OCI-LY1 (cell line): ENCODE results near the gene C1QB.
"Not testable (repeated sequence)": the region's sequence is repeated elsewhere in the genome, so short reads cannot be mapped to it uniquely, and the experiment has no call there.

Experiments
- H2AFZ ChIP-seq: fragments of 200-600 bp; sonication (generic), shearing (Covaris generic); 2 replicates; pipeline ENCODE4 v1.6.0; 2014; ENCODE audit warnings: antibody characterized with exemption, mild to moderate bottlenecking, low read length
- H3F3A ChIP-seq: fragments of 200-600 bp; sonication (generic), shearing (Covaris generic); 2 replicates; pipeline ENCODE4 v1.6.0; 2014; ENCODE audit warnings: mild to moderate bottlenecking, antibody characterized with exemption, low read length, moderate library complexity; ENCODE audit not compliant: insufficient read depth
- H3K27ac ChIP-seq: fragments of 200-600 bp; sonication (generic); 2 replicates; pipeline ENCODE4 v1.5.1; 2014; ENCODE audit warnings: low read length, mixed run types, mild to moderate bottlenecking, low read depth; ENCODE audit not compliant: poor library complexity, severe bottlenecking
- H3K27me3 ChIP-seq: fragments of 200-600 bp; sonication (generic); 2 replicates; pipeline ENCODE4 v1.6.0; 2014; ENCODE audit warnings: antibody characterized with exemption, mild to moderate bottlenecking, low read length, moderate library complexity; ENCODE audit not compliant: insufficient read depth
- H3K36me3 ChIP-seq: fragments of 200-600 bp; sonication (generic); 2 replicates; pipeline ENCODE4 v1.6.1; 2014; ENCODE audit warnings: mild to moderate bottlenecking, antibody characterized with exemption, low read length, moderate library complexity, mixed read lengths; ENCODE audit not compliant: insufficient read depth
- H3K4me1 ChIP-seq: fragments of 200-600 bp; sonication (generic); 2 replicates; pipeline ENCODE4 v1.5.1; 2014; ENCODE audit warnings: mild to moderate bottlenecking, low read length, moderate library complexity; ENCODE audit not compliant: insufficient read depth, severe bottlenecking
- H3K4me2 ChIP-seq: fragments of 200-600 bp; sonication (generic), shearing (Covaris generic); 2 replicates; pipeline ENCODE4 v1.6.1; 2014; ENCODE audit warnings: low read length
- H3K4me3 ChIP-seq: fragments of 200-600 bp; sonication (generic); 2 replicates; pipeline ENCODE4 v1.5.1; 2014; ENCODE audit warnings: low read length, low read depth, mild to moderate bottlenecking, mixed read lengths; ENCODE audit not compliant: poor library complexity, severe bottlenecking
- H3K79me2 ChIP-seq: fragments of 200-600 bp; shearing (Covaris generic); 2 replicates; pipeline ENCODE4 v1.6.1; 2016; ENCODE audit warnings: mixed run types, low read length, mixed read lengths; ENCODE audit not compliant: insufficient read depth
- H3K9ac ChIP-seq: fragments of 200-600 bp; sonication (generic), shearing (Covaris generic); 2 replicates; pipeline ENCODE4 v1.6.1; 2014; ENCODE audit warnings: mild to moderate bottlenecking, low read length, mixed read lengths
- H3K9me2 ChIP-seq: fragments of 200-600 bp; sonication (generic), shearing (Covaris generic); 2 replicates; pipeline ENCODE4 v1.6.1; 2014; ENCODE audit warnings: low read depth, mild to moderate bottlenecking, low read length, mixed read lengths
- H3K9me3 ChIP-seq: fragments of 200-600 bp; shearing (Covaris generic); 2 replicates; pipeline ENCODE4 v1.6.1; 2014; ENCODE audit warnings: low read length, mixed read lengths
- H4K20me1 ChIP-seq: fragments of 200-600 bp; sonication (generic), shearing (Covaris generic); 2 replicates; pipeline ENCODE4 v1.6.0; 2016; ENCODE audit warnings: mild to moderate bottlenecking, low read length; ENCODE audit not compliant: insufficient read depth
- CTCF ChIP-seq: fragments of 200-600 bp; sonication (generic), shearing (Covaris generic); IDR thresholded peaks from 2 replicates; pipeline ENCODE4 v1.5.1; 2017; ENCODE audit warnings: mild to moderate bottlenecking, antibody characterized with exemption, low read length, moderate library complexity, mixed read lengths
- EZH2 ChIP-seq: fragments of 200-600 bp; sonication (generic), shearing (Covaris generic); IDR thresholded peaks from 2 replicates; pipeline ENCODE4 v1.8.0; 2017; ENCODE audit warnings: borderline replicate concordance, mixed run types, mild to moderate bottlenecking, antibody characterized with exemption, low read length, moderate library complexity, mixed read lengths

C1QB gene

GRCh38 chr1:22662986-22663408 is 10.0 kb downstream of the C1QB start:
- H3K27ac ChIP-seq: no peak overlapping the region
- TF ChIP-seq EZH2 (no peak), CTCF (no peak)
- H3K4me2 ChIP-seq: no peak overlapping the region
- no peak overlapping the region for H3K4me3 ChIP-seq
- no peaks in the 10 kb centered on the region for H3K4me1 ChIP-seq
- H3K9me2 ChIP-seq: no peaks in the 10 kb centered on the region
- H3K9ac ChIP-seq: no peak overlapping the region
- H3F3A ChIP-seq: no peaks in the 10 kb centered on the region
- H3K36me3 ChIP-seq: no peaks in the 10 kb centered on the region
- no peaks in the 10 kb centered on the region for H3K79me2 ChIP-seq
- no peak overlapping the region for H2AFZ ChIP-seq
- no peaks in the 10 kb centered on the region for H3K9me3 ChIP-seq
- no peaks in the 10 kb centered on the region for H4K20me1 ChIP-seq
- no peaks in the 10 kb centered on the region; the same call in 1 of the 2 replicates for H3K27me3 ChIP-seq

GRCh38 chr1:22665752-22666151 is 12.7 kb downstream of the C1QB start:
- no peak overlapping the region for H3K4me3 ChIP-seq
- H3K4me1 ChIP-seq: no peaks in the 10 kb centered on the region
- H3K36me3 ChIP-seq: no peaks in the 10 kb centered on the region
- no peaks in the 10 kb centered on the region for H3K9me3 ChIP-seq
- no peaks in the 10 kb centered on the region for H3K79me2 ChIP-seq
- H2AFZ ChIP-seq: no peak overlapping the region
- TF ChIP-seq EZH2 (no peak), CTCF (peak; percentile 25; the same call in 1 of the 2 replicates)
- no peak overlapping the region for H3K27ac ChIP-seq
- no peak overlapping the region for H3K9ac ChIP-seq
- H3K4me2 ChIP-seq: no peak overlapping the region
- no peaks in the 10 kb centered on the region for H3K9me2 ChIP-seq
- no peaks in the 10 kb centered on the region; the same call in 1 of the 2 replicates for H3K27me3 ChIP-seq
- no peaks in the 10 kb centered on the region for H4K20me1 ChIP-seq
- H3F3A ChIP-seq: no peaks in the 10 kb centered on the region

GRCh38 chr1:22666412-22666811 is 13.4 kb downstream of the C1QB start:
- Histone ChIP-seq H2AFZ (no peak overlapping the region), H3K9ac (no peak overlapping the region), H3K27me3 (no peaks in the 10 kb centered on the region; the same call in 1 of the 2 replicates), H4K20me1 (no peaks in the 10 kb centered on the region), H3K27ac (no peak overlapping the region), H3K4me3 (no peak overlapping the region), H3K9me3 (no peaks in the 10 kb centered on the region), H3F3A (no peaks in the 10 kb centered on the region), H3K36me3 (no peaks in the 10 kb centered on the region), H3K4me1 (no peaks in the 10 kb centered on the region), H3K79me2 (no peaks in the 10 kb centered on the region), H3K4me2 (no peak overlapping the region), H3K9me2 (no peaks in the 10 kb centered on the region)
- TF ChIP-seq EZH2 (no peak), CTCF (no peak)

GRCh38 chr1:22668840-22669239 is 15.8 kb downstream of the C1QB start:
- H3K27me3 ChIP-seq, H3K79me2 ChIP-seq: not testable (repeated sequence)

More at GRCh38 chr1:22668840-22669239, 15.8 kb downstream of the C1QB start:
- H3K4me1 ChIP-seq, H3K36me3 ChIP-seq, H3K27ac ChIP-seq, H3K4me3 ChIP-seq, H2AFZ ChIP-seq, H4K20me1 ChIP-seq, H3K9me2 ChIP-seq, H3K9ac ChIP-seq, H3F3A ChIP-seq, H3K4me2 ChIP-seq, H3K9me3 ChIP-seq: not testable (repeated sequence)
